Adrenal gland (tissue), 12 donors: ENCODE results near the gene HAGH. TPM values are rescaled to one million over a fixed set of nuclear protein-coding genes. Genes with fewer than 3 reads are reported as not detected.

Experiments
- DNase-seq, 7 donors: peaks; one replicate each; pipeline ENCODE4 v3.0.0-alpha.2; 2019 to 2020
- H3K27ac ChIP-seq, 5 donors: fragments of 200-600 bp; sonication (generic) in 4 of 5; 1 replicate in 3 of 5; 2 replicates in 2 of 5; pipeline versions ENCODE4 v1.5.1 to v1.8.0; 2016 to 2020; ENCODE audit warnings: mild to moderate bottlenecking in 1 of 5
- H3K27me3 ChIP-seq: fragments of 200-600 bp; 2 replicates; pipeline ENCODE4 v1.8.0; 2021
- H3K36me3 ChIP-seq, 2 donors: fragments of 200-600 bp; replicated peaks in 1 of 2; 1 replicate in 1 of 2; 2 replicates in 1 of 2; pipeline versions ENCODE4 v1.5.1 to v1.8.0; 2018 to 2022
- H3K4me1 ChIP-seq, 2 donors: fragments of 200-600 bp; replicated peaks in 1 of 2; 1 replicate in 1 of 2; 2 replicates in 1 of 2; pipeline versions ENCODE4 v1.5.1 to v1.8.0; 2018 to 2021
- H3K4me3 ChIP-seq, 4 donors: fragments of 200-600 bp; sonication (generic) in 3 of 4; one replicate each; pipeline ENCODE4 v1.5.1; 2016 to 2018
- H3K9me3 ChIP-seq, 3 donors: fragments of 200-600 bp; sonication (generic) in 1 of 3; replicated peaks in 1 of 3; 1 replicate in 2 of 3; 2 replicates in 1 of 3; pipeline versions ENCODE4 v1.5.1 to v1.8.0; 2016 to 2021
- POLR2A ChIP-seq, 2 donors: fragments of 450-650 bp; IDR thresholded peaks; one replicate each; pipeline ENCODE4 v1.6.1; 2017; ENCODE audit warnings: antibody characterized with exemption in 2 of 2, mild to moderate bottlenecking in 2 of 2, moderate library complexity in 1 of 2
- WGBS, 4 donors: extraction: QIAGEN DNeasy Blood & Tissue Kit in 2 of 4; methylation state at CpG; one replicate each; pipeline versions ENCODE4 v1.1.5 to v1.1.7; 2013 to 2017; 5-methylcytosine and 5-hydroxymethylcytosine counted together
- intact Hi-C, 2 donors: fragments of 100-400 bp; cut with DNase I; formaldehyde crosslinking; loops; one replicate each; pipeline versions ENCODE4 v1.14.1 to v1.15.0; 2022 to 2023
- polyA plus RNA-seq, 3 donors: library from polyadenylated mRNA; stranded (reverse); fragments of 200-250 nt in 2 of 3; fragments of 350-450 nt in 1 of 3; fragmentation: Illumina TruSeq in 1 of 3; extraction: RNeasy Lipid Tissue Mini Kit (QIAGEN cat#74804) in 1 of 3; gene quantifications; one replicate each; pipeline ENCODE4 v1.2.3, GENCODE V29; 2013 to 2014
- total RNA-seq, 9 donors: library from RNA; depleted of rRNA in 4 of 9; stranded (reverse); fragments of >200 nt in 4 of 9; fragments of 120-200 nt in 1 of 9; fragmentation: NEBNext Ultra II Directional in 1 of 9; extraction: Animal tissue kit (Norgen Biotek cat#: 25700) in 1 of 9; gene quantifications; one replicate each; pipeline versions ENCODE4 v1.1.0 to v1.2.4, GENCODE V29; 2013 to 2023
- TF ChIP-seq, protein P1 (sequence below), 6 experiments: fragments of 450-650 bp in 4 of 6; fragments of 200-600 bp in 2 of 6; sonication (generic) in 1 of 6; IDR thresholded peaks; 1 replicate in 5 of 6; 2 replicates in 1 of 6; pipeline versions ENCODE4 v1.5.1 to v1.8.0; 2016 to 2021; ENCODE audit warnings: antibody characterized with exemption in 6 of 6, mild to moderate bottlenecking in 2 of 6, moderate library complexity in 1 of 6
- donor health status: healthy with polysubstance abuse.
- donor health status: Bipolar disorder and iron deficiency.
- donor health status: DM: yes; HTN: yes; CAD: no.
- donor health status: DM: no; HTN: no; CAD: no.
- donor health status: DM: no; HTN: no; CAD: no.
- donor health status: DM: yes; HTN: yes; CAD: no.

HAGH gene
- total and polyA plus RNA-seq, 12 donors = 75.3 to 318 (median 170) TPM

DNA sequence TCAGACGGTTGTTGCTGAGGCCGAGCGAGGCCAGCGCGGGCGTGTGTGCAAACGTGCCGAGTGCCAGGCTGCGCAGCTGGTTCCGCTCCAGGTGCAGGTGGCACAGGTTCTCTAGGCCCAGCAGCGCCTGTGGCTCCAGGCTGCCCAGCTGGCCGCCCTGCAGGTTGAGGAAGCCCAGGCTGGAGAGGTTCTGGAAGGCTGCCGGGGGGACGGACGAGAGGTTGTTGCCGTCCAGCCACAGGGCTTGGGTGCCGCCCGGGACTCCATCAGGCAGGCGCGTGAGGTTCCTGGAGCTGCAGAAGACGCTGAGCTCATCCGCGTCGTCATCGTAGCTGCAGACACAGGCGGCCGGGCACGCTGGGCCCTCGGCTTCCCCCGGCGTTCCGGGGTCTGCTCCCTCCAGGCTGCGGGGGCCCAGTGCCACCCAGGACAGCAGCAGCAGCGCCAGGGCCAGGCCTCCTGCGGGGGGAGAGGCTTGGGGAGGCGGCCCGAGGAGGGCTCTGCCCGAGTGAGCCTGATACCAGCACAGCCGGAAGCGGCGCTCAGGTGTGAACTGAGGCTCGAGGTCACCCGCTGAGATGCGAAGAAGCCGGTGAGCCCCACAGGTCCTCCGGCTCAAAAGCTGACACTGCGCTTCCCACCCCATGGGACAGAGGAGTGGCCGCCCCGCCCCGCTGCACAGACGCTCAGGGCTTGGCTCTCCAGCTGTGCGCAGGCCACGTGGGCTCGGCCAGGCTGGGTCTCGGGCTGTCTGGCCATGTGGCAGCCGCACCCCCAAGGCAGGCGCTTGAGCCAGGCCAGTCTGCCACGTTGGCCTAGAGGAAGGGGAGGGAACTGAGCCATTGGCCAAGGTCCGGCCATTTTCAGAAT, 34.4 kb downstream of the HAGH start:
- no peaks in the 10 kb centered on the region for H3K9me3 ChIP-seq
- 92 to 96% (median 93%) methylated on average over 9 to 59 of the region's 59 CpGs for WGBS, 4 donors
- no peak overlapping the region for H3K4me3 ChIP-seq
- H3K4me1 ChIP-seq = no peaks in the 10 kb centered on the region
- peak in 2 of 7 donors; percentile 15 to 20 for DNase-seq
- H3K27me3 ChIP-seq = no peaks in the 10 kb centered on the region
- intact Hi-C loops = no loop called here
- no peak for TF ChIP-seq POLR2A (IDR thresholded peaks at IDR 0.05)
- TF ChIP-seq, protein P1, sequence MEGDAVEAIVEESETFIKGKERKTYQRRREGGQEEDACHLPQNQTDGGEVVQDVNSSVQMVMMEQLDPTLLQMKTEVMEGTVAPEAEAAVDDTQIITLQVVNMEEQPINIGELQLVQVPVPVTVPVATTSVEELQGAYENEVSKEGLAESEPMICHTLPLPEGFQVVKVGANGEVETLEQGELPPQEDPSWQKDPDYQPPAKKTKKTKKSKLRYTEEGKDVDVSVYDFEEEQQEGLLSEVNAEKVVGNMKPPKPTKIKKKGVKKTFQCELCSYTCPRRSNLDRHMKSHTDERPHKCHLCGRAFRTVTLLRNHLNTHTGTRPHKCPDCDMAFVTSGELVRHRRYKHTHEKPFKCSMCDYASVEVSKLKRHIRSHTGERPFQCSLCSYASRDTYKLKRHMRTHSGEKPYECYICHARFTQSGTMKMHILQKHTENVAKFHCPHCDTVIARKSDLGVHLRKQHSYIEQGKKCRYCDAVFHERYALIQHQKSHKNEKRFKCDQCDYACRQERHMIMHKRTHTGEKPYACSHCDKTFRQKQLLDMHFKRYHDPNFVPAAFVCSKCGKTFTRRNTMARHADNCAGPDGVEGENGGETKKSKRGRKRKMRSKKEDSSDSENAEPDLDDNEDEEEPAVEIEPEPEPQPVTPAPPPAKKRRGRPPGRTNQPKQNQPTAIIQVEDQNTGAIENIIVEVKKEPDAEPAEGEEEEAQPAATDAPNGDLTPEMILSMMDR (IDR thresholded peaks at IDR 0.05) = no peak
- H3K36me3 ChIP-seq = peaks cover 0 to 24% of the 10 kb centered on the region in 2 donors
- H3K27ac ChIP-seq = no peak overlapping the region

DNA sequence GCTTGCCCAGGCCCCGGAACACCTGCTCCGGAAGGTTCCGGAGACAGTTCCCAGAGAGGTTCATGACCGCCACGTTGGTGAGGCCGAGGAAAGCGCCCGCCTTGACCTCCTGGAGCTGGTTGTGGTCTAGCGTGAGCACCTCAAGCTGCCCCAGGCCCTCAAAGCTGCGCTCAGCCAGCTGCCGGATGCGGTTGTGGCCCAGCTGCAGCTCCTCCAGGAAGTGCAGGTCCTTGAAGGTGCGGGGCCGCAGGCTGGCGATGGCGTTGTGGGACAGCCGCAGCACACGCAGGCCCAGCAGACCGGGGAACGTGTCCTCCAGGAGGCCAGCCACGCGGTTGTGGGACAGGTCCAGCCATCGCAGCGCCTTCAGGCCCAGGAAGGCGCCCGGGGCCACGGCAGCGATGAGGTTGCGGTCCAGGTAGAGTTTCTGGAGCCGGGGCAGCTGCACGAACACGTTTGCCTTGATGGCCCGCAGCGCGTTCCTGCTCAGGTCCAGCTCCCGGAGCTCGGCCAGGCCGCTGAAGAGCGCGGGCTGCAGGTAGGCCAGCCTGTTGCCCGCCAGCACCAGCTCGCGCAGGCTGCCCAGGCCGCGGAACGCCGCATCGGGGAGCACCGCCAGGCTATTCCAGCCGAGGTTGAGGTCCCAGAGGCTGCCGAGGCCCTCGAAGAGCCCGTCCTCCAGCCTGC, 35.2 kb downstream of the HAGH start:
- no peak for TF ChIP-seq POLR2A (IDR thresholded peaks at IDR 0.05)
- TF ChIP-seq, protein P1 (IDR thresholded peaks at IDR 0.05) = no peak
- intact Hi-C loops = no loop called here
- H3K36me3 ChIP-seq = peaks cover 0 to 31% of the 10 kb centered on the region in 2 donors

DNA sequence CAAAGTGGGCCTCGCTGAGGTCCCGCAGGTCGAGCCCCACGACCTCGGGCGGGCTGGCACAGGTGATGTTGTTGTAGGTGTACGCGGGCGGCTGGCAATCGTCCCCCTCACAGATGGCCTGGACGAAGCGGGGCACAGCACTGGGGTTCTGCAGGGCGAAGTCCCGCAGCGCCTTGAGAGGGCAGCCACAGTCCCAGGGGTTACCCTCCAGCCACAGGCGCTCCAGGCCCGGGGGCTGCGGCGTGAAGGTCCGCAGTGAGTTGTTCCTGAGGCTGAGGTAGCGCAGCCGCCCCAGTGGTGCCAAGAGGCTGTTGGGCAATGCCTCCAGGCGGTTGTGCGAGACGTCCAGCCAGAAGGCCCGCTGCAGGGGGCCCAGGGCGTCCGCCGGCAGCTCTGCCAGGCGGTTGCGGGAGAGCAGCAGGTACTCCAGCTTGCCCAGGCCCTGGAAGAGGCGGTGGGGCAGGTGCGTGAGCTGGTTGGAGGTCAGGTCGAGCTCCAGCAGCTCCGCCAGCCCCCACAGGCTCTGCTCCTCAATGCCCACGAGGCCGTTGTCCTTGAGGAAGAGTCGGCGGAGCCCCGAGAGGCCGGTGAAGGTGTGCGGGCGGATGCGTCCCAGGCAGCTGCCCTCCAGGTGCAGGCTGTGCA, 35.9 kb downstream of the HAGH start:
- Histone ChIP-seq H3K9me3 (no peaks in the 10 kb centered on the region), H3K4me1 (no peaks in the 10 kb centered on the region), H3K27ac (no peak overlapping the region), H3K36me3 (peaks cover 0 to 32% of the 10 kb centered on the region in 2 donors), H3K4me3 (no peak overlapping the region), H3K27me3 (no peaks in the 10 kb centered on the region)
- intact Hi-C loops = no loop called here
- WGBS, 4 donors = 93 to 94% methylated on average over 43 to 44 of the region's 44 CpGs; no CpG with 5 or more reads in 2 of the 4 donors
- TF ChIP-seq, protein P1 (IDR thresholded peaks at IDR 0.05) = no peak
- no peak for TF ChIP-seq POLR2A (IDR thresholded peaks at IDR 0.05)
- peak in 2 of 7 donors; percentile 14 to 20 for DNase-seq

More for the DNA sequence above, 35.2 kb downstream of the HAGH start:
- 80 to 96% (median 95%) methylated on average over 1 to 53 of the region's 53 CpGs for WGBS, 4 donors
- no peaks in the 10 kb centered on the region for H3K27me3 ChIP-seq
- H3K27ac ChIP-seq = no peak overlapping the region
- no peaks in the 10 kb centered on the region for H3K9me3 ChIP-seq
- H3K4me3 ChIP-seq = no peak overlapping the region
- H3K4me1 ChIP-seq = no peaks in the 10 kb centered on the region
- no peak for DNase-seq

DNA sequence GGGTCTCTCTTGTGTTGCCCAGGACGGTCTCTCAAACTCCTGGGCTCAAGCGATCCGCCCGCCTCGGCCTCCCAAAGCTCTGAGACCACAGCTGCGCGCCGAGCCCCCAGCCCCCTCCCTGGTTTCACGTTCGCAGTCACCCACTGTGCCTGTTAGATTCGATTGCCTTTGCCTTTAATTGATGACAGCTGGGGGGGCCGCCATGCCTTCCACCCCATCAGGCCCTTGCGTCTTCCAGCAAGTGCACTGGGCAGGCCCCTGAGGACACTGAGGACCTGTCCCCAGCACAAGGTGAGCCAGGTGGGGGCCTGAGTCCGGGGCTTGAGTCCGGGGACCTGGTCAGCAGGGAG, 36.4 kb downstream of the HAGH start:
- TF ChIP-seq, protein P1 (IDR thresholded peaks at IDR 0.05) = no peak
- no peak for TF ChIP-seq POLR2A (IDR thresholded peaks at IDR 0.05)
- Histone ChIP-seq H3K27me3 (no peaks in the 10 kb centered on the region), H3K27ac (no peak overlapping the region), H3K4me3 (no peak overlapping the region), H3K9me3 (no peaks in the 10 kb centered on the region), H3K36me3 (peaks cover 0 to 32% of the 10 kb centered on the region in 2 donors), H3K4me1 (no peaks in the 10 kb centered on the region)
- DNase-seq = peak in 1 of 7 donors; percentile 15
- intact Hi-C loops = no loop called here
- WGBS, 4 donors = 92 to 94% (median 93%) methylated on average over 11 to 15 of the region's 15 CpGs
